Dermis blood vessel endothelial cell (primary cell): ENCODE results near the gene PTAR1. TPM values are rescaled to one million over a fixed set of nuclear protein-coding genes. Genes with fewer than 3 reads are reported as not detected.
"Not testable (repeated sequence)": the region's sequence is repeated elsewhere in the genome, so short reads cannot be mapped to it uniquely, and the experiment has no call there.

ENCODE experiments used
- DNase-seq: peaks from one replicate; pipeline ENCODE4 v3.0.0; 2010
- total RNA-seq: library from RNA; depleted of rRNA; stranded (reverse); fragments of >200 nt; gene quantifications from 2 replicates; pipeline ENCODE4 v1.2.3, GENCODE V29; 2014

Gene PTAR1
- total RNA-seq: 52.8 and 78.1 TPM in 2 replicates

- peak; percentile 93 for DNase-seq
Observed at GRCh38 chr9:69759421-69760277, at the start of gene PTAR1. TSS of gene PTAR1 (minus strand) at chr9:69760011. CDS start at chr9:69759938, 73 bp downstream.

- peak; percentile 53 for DNase-seq
Observed at GRCh38 chr9:69809304-69809863, 49.6 kb upstream of the PTAR1 start.

GRCh38 chr9:69806627-69807026 is 46.8 kb upstream of the PTAR1 start:
- DNase-seq: no peak

- DNase-seq: no peak
Observed at GRCh38 chr9:69805962-69806515, 46.2 kb upstream of the PTAR1 start.

- DNase-seq: peak; percentile 31
Observed at GRCh38 chr9:69801989-69802388, 42.2 kb upstream of the PTAR1 start.

- DNase-seq: not testable (repeated sequence)
Observed at GRCh38 chr9:69800027-69800426, 40.2 kb upstream of the PTAR1 start.

- not testable (repeated sequence) for DNase-seq
Observed at GRCh38 chr9:69799521-69799920, 39.7 kb upstream of the PTAR1 start.

GRCh38 chr9:69798744-69799143 is 38.9 kb upstream of the PTAR1 start:
- no peak for DNase-seq

GRCh38 chr9:69797675-69798074 is 37.9 kb upstream of the PTAR1 start:
- no peak for DNase-seq

- no peak for DNase-seq
Observed at GRCh38 chr9:69794356-69794755, 34.5 kb upstream of the PTAR1 start.

GRCh38 chr9:69785757-69786156 is 25.9 kb upstream of the PTAR1 start:
- peak; percentile 26 for DNase-seq

- DNase-seq: no peak
Observed at GRCh38 chr9:69773258-69773657, 13.4 kb upstream of the PTAR1 start.

- no peak for DNase-seq
Observed at GRCh38 chr9:69771775-69772418, 12.1 kb upstream of the PTAR1 start.

GRCh38 chr9:69768716-69769115 is 8.9 kb upstream of the PTAR1 start:
- DNase-seq: no peak

- no peak for DNase-seq
Observed at GRCh38 chr9:69768101-69768500, 8.3 kb upstream of the PTAR1 start.

- DNase-seq: not testable (repeated sequence)
Observed at GRCh38 chr9:69763862-69764261, 4.1 kb upstream of the PTAR1 start.

GRCh38 chr9:69762527-69762926 is 2.7 kb upstream of the PTAR1 start:
- no peak for DNase-seq

- DNase-seq: no peak
Observed at GRCh38 chr9:69760278-69760610, 433 bp upstream of the PTAR1 start.

GRCh38 chr9:69759021-69759420 is 790 bp downstream of the PTAR1 start:
- peak; percentile 39 for DNase-seq

GRCh38 chr9:69757996-69758675 is 1.7 kb downstream of the PTAR1 start:
- DNase-seq: peak; percentile 8

- DNase-seq: no peak
Observed at GRCh38 chr9:69755205-69755604, 4.6 kb downstream of the PTAR1 start.

GRCh38 chr9:69753830-69754229 is 6.0 kb downstream of the PTAR1 start:
- DNase-seq: no peak

GRCh38 chr9:69750085-69750484 is 9.7 kb downstream of the PTAR1 start:
- DNase-seq: no peak
